Spleen (tissue), 7 donors: ENCODE results near the gene OBSL1.

ENCODE experiments used
- POLR2A ChIP-seq, 3 donors: fragments of 450-650 bp; IDR thresholded peaks; one replicate each; pipeline ENCODE4 v1.5.1; 2017; ENCODE audit warnings: antibody characterized with exemption in 3 of 3, mild to moderate bottlenecking in 1 of 3
- TF ChIP-seq, protein P1 (sequence below), 11 experiments: fragments of 200-600 bp in 7 of 11; fragments of 450-650 bp in 4 of 11; sonication (generic) in 4 of 11; IDR thresholded peaks in 8 of 11; conservative IDR thresholded peaks in 3 of 11; 1 replicate in 7 of 11; 2 replicates in 4 of 11; pipeline versions ENCODE4 v1.4.0 to v1.8.0; 2016 to 2021; ENCODE audit warnings: antibody characterized with exemption in 11 of 11, inconsistent platforms in 4 of 11, mild to moderate bottlenecking in 1 of 11
- donor health status: DM: no; HTN: no; CAD: no; lungs with moderate emphysema.
- donor health status: DM: no; HTN: no; CAD: no.
- donor health status: DM: no; HTN: no; CAD: no.

DNA sequence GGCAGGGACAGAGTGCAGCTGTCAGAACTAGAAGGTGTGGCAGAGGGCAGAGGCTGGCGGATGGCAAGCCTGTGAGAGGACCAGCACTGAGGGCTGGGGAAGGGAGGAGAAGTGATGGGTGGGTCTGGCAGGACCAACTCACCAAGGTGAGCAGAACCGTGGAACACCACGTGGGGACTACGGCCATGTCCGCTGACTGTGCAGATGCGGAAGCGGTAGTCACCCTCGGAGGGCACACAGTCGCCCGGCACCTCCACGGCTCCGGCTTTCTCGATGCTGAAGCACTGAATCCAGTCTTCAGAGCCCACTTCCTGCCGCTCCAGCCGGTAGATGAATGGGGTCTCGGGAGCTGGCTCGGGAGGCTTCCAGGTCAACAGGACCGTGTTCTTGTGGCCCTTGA is 4.2 kb downstream of the OBSL1 start:
- TF ChIP-seq, protein P1, sequence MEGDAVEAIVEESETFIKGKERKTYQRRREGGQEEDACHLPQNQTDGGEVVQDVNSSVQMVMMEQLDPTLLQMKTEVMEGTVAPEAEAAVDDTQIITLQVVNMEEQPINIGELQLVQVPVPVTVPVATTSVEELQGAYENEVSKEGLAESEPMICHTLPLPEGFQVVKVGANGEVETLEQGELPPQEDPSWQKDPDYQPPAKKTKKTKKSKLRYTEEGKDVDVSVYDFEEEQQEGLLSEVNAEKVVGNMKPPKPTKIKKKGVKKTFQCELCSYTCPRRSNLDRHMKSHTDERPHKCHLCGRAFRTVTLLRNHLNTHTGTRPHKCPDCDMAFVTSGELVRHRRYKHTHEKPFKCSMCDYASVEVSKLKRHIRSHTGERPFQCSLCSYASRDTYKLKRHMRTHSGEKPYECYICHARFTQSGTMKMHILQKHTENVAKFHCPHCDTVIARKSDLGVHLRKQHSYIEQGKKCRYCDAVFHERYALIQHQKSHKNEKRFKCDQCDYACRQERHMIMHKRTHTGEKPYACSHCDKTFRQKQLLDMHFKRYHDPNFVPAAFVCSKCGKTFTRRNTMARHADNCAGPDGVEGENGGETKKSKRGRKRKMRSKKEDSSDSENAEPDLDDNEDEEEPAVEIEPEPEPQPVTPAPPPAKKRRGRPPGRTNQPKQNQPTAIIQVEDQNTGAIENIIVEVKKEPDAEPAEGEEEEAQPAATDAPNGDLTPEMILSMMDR (IDR thresholded peaks at IDR 0.05 in 8 of 11, conservative IDR thresholded peaks at IDR 0.05 in 3 of 11) = no peak
- no peak for TF ChIP-seq POLR2A (IDR thresholded peaks at IDR 0.05)
